DMS 273 (cell line): ENCODE results near the gene CLCA1.

ENCODE experiments used
- DNase-seq: peaks from one replicate; lab custom pipeline; 2025; ENCODE audit not compliant: unreplicated experiment; lab: John Stamatoyannopoulos, UW

Gene CLCA1

DNA sequence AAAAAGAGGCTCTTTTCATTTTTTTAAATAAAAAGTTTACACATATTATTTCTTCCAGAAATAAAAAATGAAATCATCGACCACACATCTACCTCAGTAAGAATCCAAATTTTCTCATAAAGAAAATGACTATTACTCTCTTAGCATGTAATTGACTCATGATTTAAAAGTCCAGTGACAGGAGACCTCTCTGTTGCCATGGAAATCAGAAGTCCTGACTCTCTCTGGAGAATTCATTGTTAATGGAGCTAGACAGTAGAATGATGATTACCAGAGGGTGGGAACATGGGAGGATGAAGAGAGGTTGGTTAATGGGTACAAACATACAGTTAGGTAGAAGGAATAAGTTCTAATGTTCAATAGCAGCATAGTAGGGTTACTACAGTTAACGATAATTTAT is 73.1 kb downstream of the CLCA1 start:
- no peak for DNase-seq

DNA sequence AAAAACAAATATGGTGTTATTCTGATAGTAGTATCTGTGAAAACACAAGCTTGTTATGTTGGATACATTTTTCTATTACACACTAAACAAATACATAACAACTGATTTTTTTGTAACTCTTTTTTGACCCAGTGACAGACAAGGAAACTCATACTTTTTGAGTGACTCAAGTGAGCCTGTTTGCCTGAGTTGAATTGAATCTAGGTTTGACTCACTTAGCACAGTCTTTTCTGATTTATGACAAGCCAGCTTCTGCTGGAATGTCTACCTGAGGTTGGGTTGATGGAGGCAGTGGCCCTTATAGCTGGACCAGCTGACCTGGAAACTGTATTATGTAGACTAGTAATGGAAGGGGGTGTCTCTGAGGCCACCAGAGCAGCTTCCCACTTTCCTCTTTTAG is 73.9 kb downstream of the CLCA1 start:
- DNase-seq: no peak

DNA sequence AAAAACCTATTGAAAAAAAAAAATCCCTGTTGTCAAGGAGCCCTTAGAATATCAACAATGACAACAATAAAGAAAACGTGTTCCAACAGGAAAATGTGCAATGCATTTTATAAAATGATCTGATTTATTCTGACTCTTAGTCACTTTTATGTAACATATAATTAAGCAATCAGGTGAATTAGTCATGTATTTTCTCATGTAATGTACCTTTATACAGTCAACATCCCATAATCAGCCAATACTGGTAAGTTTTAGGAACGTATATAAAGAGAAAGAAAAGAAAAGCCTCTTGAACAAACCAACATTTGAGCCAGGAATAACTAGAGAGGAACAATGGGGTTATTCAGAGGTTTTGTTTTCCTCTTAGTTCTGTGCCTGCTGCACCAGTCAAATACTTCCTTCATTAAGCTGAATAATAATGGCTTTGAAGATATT is 78.1 kb downstream of the CLCA1 start, which contains the start of gene CLCA4:
CLCA4 (plus strand) TSS at position 292 of the 435 bp plus-strand sequence; CDS start at position 334, 42 bp downstream.
- no peak for DNase-seq

DNA sequence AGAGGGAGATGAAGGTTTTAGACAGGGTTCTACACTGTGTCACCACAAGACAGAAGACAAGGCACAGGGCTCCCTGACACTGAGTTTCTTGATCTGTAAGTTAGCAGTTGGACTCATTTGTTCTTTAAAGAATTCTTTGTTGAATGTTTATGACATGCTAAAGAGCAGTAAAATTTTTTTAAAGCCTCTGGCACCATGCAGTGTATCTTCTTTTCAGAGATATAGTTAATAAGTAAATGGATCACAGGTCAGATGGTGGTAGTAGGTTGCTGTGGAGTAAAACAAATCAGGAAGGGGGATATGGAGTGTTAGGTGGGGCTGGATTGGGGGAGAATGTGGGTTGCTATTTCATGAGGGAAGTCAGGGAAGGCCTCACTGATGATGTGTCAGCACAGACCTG is 80.1 kb downstream of the CLCA1 start:
- DNase-seq: no peak
